Parathyroid adenoma (tissue), 2 donors: Measurements from ENCODE around the gene TBCA.

Experiments
- H2AFZ ChIP-seq: fragments of 300-600 bp; sonication (generic); one replicate; pipeline ENCODE4 v1.7.0; 2017; ENCODE audit warnings: antibody characterized with exemption, mild to moderate bottlenecking
- H3K27ac ChIP-seq: fragments of 300-600 bp; sonication (generic); one replicate; pipeline ENCODE4 v1.7.0; 2017
- H3K27me3 ChIP-seq: fragments of 300-600 bp; sonication (generic); one replicate; pipeline ENCODE4 v1.7.0; 2017; ENCODE audit warnings: low read length; ENCODE audit not compliant: control insufficient read depth, insufficient read depth
- H3K36me3 ChIP-seq: fragments of 300-600 bp; sonication (generic); one replicate; pipeline ENCODE4 v1.7.0; 2017; ENCODE audit warnings: low read length; ENCODE audit not compliant: control insufficient read depth, insufficient read depth
- H3K4me1 ChIP-seq: fragments of 300-600 bp; sonication (generic); one replicate; pipeline ENCODE4 v1.7.0; 2017; ENCODE audit warnings: control low read depth
- H3K4me2 ChIP-seq: fragments of 300-600 bp; sonication (generic); one replicate; pipeline ENCODE4 v1.7.0; 2017; ENCODE audit warnings: low read length
- H3K4me3 ChIP-seq: fragments of 300-600 bp; sonication (generic); one replicate; pipeline ENCODE4 v1.7.0; 2017; ENCODE audit warnings: low read depth, low read length
- H3K79me2 ChIP-seq: fragments of 300-600 bp; sonication (generic); one replicate; pipeline ENCODE4 v1.7.0; 2017; ENCODE audit warnings: control low read depth
- H3K9ac ChIP-seq: fragments of 300-600 bp; sonication (generic); one replicate; pipeline ENCODE4 v1.7.0; 2017; ENCODE audit warnings: mild to moderate bottlenecking
- H3K9me3 ChIP-seq: fragments of 300-600 bp; sonication (generic); one replicate; pipeline ENCODE4 v1.7.0; 2017; ENCODE audit warnings: low read length; ENCODE audit not compliant: control insufficient read depth
- CTCF ChIP-seq: fragments of 300-600 bp; sonication (generic); IDR thresholded peaks from one replicate; pipeline ENCODE4 v1.7.0; 2017; ENCODE audit warnings: antibody characterized with exemption, mild to moderate bottlenecking
- donor health status: primary hyperparathyroidism.

Gene TBCA

GRCh38 chr5:77771452-77771851 is 4.7 kb downstream of the TBCA start:
- Histone ChIP-seq H3K9ac (no peak overlapping the region), H3K9me3 (no peaks in the 10 kb centered on the region), H3K79me2 (peaks cover 53% of the 10 kb centered on the region), H3K36me3 (no peaks in the 10 kb centered on the region), H3K4me1 (peaks cover 17% of the 10 kb centered on the region), H3K27me3 (no peaks in the 10 kb centered on the region), H2AFZ (no peak overlapping the region), H3K27ac (no peak overlapping the region), H3K4me3 (no peak overlapping the region), H3K4me2 (no peak overlapping the region)
- TF ChIP-seq CTCF: no peak

DNA sequence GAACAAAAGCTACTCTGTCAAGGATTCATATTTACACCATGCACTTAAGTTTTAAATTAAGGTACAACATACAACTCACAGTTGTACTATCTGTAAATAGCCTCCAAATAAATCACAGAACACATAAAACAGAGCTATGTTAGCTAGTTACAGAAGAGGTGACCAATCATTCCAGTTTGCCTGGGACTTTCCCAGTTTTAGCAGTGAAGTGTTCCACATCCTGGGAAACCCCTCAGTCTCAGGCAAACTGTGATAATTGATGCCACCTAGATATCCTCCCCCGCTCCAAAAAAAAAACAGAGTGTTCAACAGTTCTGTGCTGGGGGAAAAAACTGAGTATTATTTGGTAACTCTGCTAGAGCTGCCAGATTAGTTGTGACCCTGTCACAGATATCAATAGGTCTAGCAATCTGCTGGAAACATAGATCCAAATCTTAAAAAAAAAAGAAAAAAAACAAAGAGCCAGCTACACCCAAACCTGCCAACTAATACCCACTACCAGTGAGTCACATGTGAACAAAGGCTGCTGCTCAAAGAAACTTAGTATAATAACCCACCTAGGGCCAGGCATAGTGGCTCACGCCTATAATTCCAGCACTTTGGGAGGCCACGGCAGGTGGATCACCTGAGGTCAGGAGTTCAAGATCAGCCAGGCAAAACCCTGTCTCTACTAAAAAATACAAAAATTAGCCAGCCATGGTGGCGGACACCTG is 5.7 kb downstream of the TBCA start:
- Histone ChIP-seq H3K27ac (no peak overlapping the region), H3K4me3 (no peak overlapping the region), H3K79me2 (peaks cover 59% of the 10 kb centered on the region), H3K4me2 (no peak overlapping the region), H2AFZ (no peak overlapping the region), H3K36me3 (no peaks in the 10 kb centered on the region), H3K9me3 (no peaks in the 10 kb centered on the region), H3K9ac (no peak overlapping the region), H3K27me3 (no peaks in the 10 kb centered on the region), H3K4me1 (peaks cover 17% of the 10 kb centered on the region)
- TF ChIP-seq CTCF: no peak

- no peak overlapping the region for H2AFZ ChIP-seq
Measured at GRCh38 chr5:77768978-77769377, 7.2 kb downstream of the TBCA start.

DNA sequence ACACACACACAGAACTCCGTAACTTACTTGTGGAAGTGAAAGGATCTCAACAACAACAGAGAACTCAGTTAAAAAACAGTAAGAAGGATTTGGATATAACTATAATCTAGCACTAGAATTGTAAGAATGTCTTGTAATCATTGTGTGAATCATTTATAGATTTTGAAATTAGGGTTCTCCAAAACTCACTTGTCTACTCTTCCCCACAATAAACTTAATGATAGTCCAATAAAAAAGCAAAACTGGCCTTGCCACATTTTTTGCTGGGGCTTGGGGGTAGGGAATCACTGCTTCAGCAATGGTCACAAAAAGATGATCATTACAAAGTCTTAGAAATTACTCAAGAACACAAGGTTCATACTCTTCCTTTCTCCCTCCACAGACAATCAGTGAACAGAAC is 8.8 kb downstream of the TBCA start:
- Histone ChIP-seq H3K4me2 (no peak overlapping the region), H3K4me3 (no peak overlapping the region), H3K9me3 (no peaks in the 10 kb centered on the region), H3K79me2 (peaks cover 54% of the 10 kb centered on the region), H3K4me1 (peaks cover 6% of the 10 kb centered on the region), H3K36me3 (no peaks in the 10 kb centered on the region), H3K27me3 (no peaks in the 10 kb centered on the region), H3K9ac (no peak overlapping the region), H2AFZ (no peak overlapping the region), H3K27ac (no peak overlapping the region)
- TF ChIP-seq CTCF: no peak

More at GRCh38 chr5:77768978-77769377, 7.2 kb downstream of the TBCA start:
- peaks cover 54% of the 10 kb centered on the region for H3K79me2 ChIP-seq
- H3K9ac ChIP-seq: no peak overlapping the region
- H3K9me3 ChIP-seq: no peaks in the 10 kb centered on the region
- no peak for TF ChIP-seq CTCF
- H3K27ac ChIP-seq: no peak overlapping the region
- no peaks in the 10 kb centered on the region for H3K36me3 ChIP-seq
- H3K27me3 ChIP-seq: no peaks in the 10 kb centered on the region
- peaks cover 8% of the 10 kb centered on the region for H3K4me1 ChIP-seq
- no peak overlapping the region for H3K4me2 ChIP-seq
- H3K4me3 ChIP-seq: no peak overlapping the region

GRCh38 chr5:77761606-77762005 is 14.5 kb downstream of the TBCA start:
- Histone ChIP-seq H3K4me3 (no peak overlapping the region), H3K9me3 (no peaks in the 10 kb centered on the region), H3K79me2 (peaks cover 54% of the 10 kb centered on the region), H3K27me3 (no peaks in the 10 kb centered on the region), H3K9ac (no peak overlapping the region), H3K27ac (no peak overlapping the region), H3K36me3 (no peaks in the 10 kb centered on the region), H2AFZ (no peak overlapping the region), H3K4me2 (no peak overlapping the region), H3K4me1 (no peaks in the 10 kb centered on the region)
- TF ChIP-seq CTCF: no peak
